Cardiac fibroblast (primary cell): ENCODE measurements around the gene CHP1.

ENCODE experiments used
- DNase-seq, 2 donors: peaks; one replicate each; pipeline versions ENCODE4 v3.0.0 to v3.0.0-alpha.2; 2010; ENCODE audit warnings: low read depth in 2 of 2
- H3K4me3 ChIP-seq, 2 donors: replicated peaks in 1 of 2; 1 replicate in 1 of 2; 2 replicates in 1 of 2; pipeline ENCODE4 v1.5.1; 2011; ENCODE audit warnings: low read depth in 2 of 2, low read length in 2 of 2, mild to moderate bottlenecking in 2 of 2, moderate library complexity in 1 of 2
- CTCF ChIP-seq: IDR thresholded peaks from one replicate; pipeline ENCODE4 v1.5.1; 2011; ENCODE audit warnings: low read depth, mild to moderate bottlenecking, low read length, inconsistent platforms

The CHP1 gene

GRCh38 chr15:41230650-41231421 is at the start of gene CHP1, which contains the start of gene EXD1:
Gene CHP1, plus strand, starts transcription at chr15:41231268. Its CDS starts 115 bp downstream, at chr15:41231383.
Gene EXD1, minus strand, starts transcription at chr15:41230757. Its CDS starts 4,182 bp downstream, at chr15:41226575.
- peak; percentile 99 for DNase-seq
- H3K4me3 ChIP-seq: peak within 1 kb of the TSS; percentile 85 to 99
- peak; percentile 93 for TF ChIP-seq CTCF

GRCh38 chr15:41182266-41182665 is 48.8 kb upstream of the CHP1 start:
- no peak overlapping the region for H3K4me3 ChIP-seq
- DNase-seq: no peak
- no peak for TF ChIP-seq CTCF

- peak in 1 of 2 donors; percentile 22 for DNase-seq
- TF ChIP-seq CTCF: no peak
- no peak overlapping the region for H3K4me3 ChIP-seq
Measured at GRCh38 chr15:41183581-41183980, 47.5 kb upstream of the CHP1 start.

- TF ChIP-seq CTCF: no peak
- no peak overlapping the region for H3K4me3 ChIP-seq
- no peak for DNase-seq
Measured at GRCh38 chr15:41194444-41194843, 36.6 kb upstream of the CHP1 start.

GRCh38 chr15:41199470-41199869 is 31.6 kb upstream of the CHP1 start:
- no peak overlapping the region for H3K4me3 ChIP-seq
- TF ChIP-seq CTCF: no peak
- no peak for DNase-seq

GRCh38 chr15:41203395-41203794 is 27.7 kb upstream of the CHP1 start:
- TF ChIP-seq CTCF: no peak
- no peak for DNase-seq
- H3K4me3 ChIP-seq: no peak overlapping the region
